Measurements from ENCODE around the gene SMOC1.

SMOC1 gene

GRCh38 chr14:69865701-69866365 lies 13.4 kb upstream of the SMOC1 start:
- no peak for DNase-seq (ENCODE audit: low read depth)

DNA sequence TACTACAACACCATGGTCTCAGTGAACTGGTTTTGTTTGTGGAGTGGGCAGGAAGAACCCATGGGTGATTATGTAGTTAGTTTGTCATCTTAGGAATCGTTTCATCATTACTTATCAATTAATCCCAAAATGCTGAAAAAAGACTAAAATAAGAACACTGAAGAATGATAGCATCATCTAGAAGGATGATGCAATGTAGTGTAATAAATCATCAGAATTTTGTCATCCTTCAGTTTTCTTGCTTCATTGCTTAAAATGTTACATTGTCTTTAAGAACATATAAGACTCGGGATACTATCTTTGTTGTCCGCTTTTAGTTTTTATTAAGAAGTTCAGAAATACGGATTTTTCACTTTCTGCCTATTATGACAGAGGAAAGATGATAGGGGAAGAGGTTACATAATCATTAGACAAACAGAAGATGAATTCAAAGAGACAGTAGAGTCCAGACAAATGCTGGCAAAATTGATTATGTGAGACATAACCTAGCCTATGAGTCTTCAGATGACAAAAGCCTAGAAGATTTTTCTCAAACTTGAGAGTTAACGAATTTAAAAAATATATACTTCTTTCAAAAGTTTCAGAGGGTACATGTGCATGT lies 10.8 kb upstream of the SMOC1 start:
- no peak for DNase-seq (ENCODE audit: low read depth)

DNA sequence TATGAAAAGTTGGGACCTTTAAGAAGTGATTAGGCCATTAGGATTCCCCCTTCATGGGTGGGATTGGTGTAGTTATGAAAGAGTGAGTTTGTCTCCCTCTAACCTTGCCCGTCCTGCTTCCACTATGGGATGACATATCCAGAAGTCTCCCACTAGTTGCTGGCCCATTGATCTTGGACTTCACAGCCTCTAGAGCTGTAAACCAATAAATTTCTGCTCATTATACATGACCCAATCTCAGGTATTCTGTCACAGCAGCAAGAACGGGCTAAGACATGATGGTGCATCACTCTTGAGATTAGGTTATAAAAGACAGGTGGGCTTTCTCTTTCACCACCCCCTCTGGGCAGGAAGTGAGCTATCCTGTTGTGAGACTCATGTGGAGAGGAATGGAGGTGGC lies 8.6 kb upstream of the SMOC1 start:
- DNase-seq (ENCODE audit: low read depth) = no peak

- DNase-seq (ENCODE audit: low read depth) = no peak
These were observed 5.1 kb upstream of the SMOC1 start for GRCh38 chr14:69873877-69874780.

GRCh38 chr14:69876221-69876847 lies 2.9 kb upstream of the SMOC1 start:
- no peak for DNase-seq (ENCODE audit: low read depth)

- no peak for DNase-seq (ENCODE audit: low read depth)
These were observed 2.3 kb upstream of the SMOC1 start for GRCh38 chr14:69876848-69877306.

- DNase-seq (ENCODE audit: low read depth) = no peak
These were observed 1.7 kb upstream of the SMOC1 start for GRCh38 chr14:69877492-69877891.

DNA sequence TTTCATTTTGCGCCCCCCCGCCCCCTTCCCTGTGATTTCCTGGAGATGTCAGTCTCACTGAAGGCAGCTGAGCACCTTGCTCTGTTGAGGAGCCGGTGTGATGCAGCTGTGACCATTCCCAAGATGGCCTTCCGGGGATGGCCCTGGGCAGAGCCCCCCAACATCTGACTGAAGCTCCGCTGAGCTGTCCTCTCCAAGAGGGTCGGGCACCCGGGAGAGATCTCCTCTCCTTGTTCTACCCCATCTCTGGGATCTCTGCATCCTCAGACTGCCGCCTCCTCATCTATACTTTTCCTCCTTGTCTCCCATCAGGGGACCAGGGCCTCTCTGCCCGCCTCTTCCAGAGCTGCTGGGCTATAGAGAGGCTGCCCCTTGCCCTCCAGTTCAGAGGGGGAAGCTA lies 965 bp upstream of the SMOC1 start:
- DNase-seq (ENCODE audit: low read depth) = no peak

DNA sequence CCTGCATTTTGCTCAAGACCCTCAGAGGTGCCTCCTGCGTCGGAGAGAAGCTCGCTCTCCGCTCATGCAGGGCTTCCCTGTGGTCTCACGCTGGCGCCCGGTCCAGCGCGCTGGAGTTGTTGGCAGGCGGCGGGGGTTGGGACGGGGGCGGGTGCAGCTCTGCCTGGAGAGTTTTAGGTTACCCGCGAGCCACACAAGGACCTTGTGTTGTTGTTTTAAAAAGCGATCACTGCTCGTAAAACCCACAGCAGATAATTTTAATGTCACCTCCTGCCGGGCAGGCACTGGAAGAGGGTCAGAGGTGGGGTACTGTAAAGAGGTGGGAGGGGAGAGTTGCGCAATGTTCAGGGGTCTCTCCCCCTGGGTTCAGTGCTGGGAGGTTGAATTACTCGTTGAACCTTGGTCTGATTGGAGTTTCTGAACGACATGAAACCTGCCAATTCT lies 850 bp downstream of the SMOC1 start:
- no peak for DNase-seq (ENCODE audit: low read depth)

GRCh38 chr14:69880893-69881292 lies 1.7 kb downstream of the SMOC1 start:
- no peak for DNase-seq (ENCODE audit: low read depth)

DNA sequence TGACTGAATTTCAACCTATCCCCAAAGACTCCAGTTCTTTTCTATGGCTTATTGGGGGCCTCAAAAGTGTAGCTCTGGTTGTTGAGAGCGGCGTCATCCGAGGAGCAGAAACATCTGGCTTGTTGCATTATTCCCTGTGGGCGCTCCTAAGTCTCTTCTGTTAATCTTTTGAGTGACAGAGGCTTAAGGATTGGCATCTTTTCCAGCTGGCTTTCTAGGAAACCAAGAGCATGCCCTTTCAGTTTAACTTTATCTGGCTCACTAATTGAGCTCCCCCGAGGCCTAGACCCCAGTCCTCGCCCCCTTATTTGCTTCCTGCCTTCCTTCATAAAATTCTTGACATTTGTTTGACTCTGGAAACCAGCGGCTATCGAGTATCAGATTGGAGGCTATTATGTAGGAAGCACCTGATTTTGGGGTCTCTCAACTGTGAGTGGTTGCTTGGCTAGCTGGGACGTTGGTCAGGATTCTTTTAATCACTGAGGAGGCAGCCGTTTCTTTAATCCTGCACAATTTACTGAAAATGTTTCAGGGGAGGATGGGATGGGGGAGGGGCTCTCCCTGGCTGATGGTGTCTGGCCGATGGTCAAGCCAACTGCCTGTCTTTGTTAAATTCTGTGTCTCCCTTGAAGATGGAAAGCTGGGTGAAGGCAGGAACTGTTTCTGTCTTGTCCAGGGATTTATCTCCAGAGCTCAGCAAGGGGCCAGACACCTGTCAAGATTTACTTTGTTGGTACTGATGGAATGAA lies 3.1 kb downstream of the SMOC1 start:
- DNase-seq (ENCODE audit: low read depth) = no peak

DNA sequence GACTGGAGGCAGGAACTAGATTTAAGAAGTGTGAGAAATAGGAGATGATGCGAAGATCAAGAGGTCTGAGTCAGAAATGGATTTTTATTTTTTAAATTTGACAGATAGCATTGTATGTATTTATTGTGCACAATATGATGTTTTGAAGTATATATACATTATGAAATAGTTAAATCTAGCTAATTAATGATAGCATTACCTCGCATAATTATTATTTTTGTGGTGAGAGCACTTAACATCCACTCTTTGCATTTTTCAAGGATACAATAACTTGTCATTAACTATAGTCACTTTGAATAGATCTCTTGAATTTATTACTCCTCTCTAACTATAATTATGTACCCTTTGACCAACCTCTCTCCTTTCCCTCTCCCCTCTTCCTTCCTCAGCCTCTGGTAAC lies 3.7 kb downstream of the SMOC1 start:
- DNase-seq (ENCODE audit: low read depth) = no peak

GRCh38 chr14:69886453-69887242 lies 7.4 kb downstream of the SMOC1 start:
- no peak for DNase-seq (ENCODE audit: low read depth)

DNA sequence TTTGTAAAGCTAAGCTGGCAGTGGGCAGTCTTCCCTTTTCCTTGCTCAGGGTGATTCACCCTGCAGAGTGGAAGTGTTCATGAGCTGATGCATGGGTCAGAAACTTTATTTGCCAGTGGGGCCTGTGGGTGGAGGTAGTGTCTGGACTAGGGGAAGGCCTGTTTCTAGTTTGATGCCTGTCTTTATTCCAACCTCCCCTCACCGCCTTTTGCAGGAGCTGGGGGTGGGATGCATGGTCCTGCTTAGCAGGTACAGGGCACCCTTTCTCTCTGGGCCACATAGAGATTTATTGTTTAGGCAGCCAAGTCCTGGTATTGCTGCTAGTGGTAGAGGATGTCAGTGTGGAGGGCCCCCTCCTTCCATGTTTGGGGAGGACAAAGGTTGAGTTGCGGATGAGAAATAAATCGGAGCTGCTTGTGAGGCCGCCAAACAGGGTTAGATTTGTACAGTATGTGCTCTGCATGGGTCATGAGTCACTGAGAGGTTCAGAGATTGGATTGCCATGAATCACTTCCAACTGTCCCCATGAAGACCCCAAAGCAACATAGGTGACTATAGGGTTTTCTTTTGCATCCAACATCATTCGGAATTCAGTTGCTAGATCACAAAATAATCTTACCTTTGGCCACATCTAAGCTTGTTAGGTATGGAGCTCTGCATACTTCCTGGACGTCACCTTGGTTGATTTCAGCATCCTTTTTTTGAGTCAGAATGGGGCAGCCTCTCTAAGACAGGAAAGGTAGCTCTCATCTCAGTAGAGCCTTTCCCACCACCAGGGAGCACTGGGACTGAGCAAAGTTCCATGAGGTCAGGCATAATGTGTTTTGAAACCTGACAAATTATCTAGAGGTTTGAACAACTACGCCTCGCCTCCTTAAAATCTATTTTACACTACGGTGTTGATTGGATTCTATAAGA lies 8.8 kb downstream of the SMOC1 start:
- no peak for DNase-seq (ENCODE audit: low read depth)

GRCh38 chr14:69891422-69891821 lies 12.2 kb downstream of the SMOC1 start:
- DNase-seq (ENCODE audit: low read depth) = no peak

- DNase-seq (ENCODE audit: low read depth) = no peak
These were observed 15.9 kb downstream of the SMOC1 start for GRCh38 chr14:69895109-69895508.

DNA sequence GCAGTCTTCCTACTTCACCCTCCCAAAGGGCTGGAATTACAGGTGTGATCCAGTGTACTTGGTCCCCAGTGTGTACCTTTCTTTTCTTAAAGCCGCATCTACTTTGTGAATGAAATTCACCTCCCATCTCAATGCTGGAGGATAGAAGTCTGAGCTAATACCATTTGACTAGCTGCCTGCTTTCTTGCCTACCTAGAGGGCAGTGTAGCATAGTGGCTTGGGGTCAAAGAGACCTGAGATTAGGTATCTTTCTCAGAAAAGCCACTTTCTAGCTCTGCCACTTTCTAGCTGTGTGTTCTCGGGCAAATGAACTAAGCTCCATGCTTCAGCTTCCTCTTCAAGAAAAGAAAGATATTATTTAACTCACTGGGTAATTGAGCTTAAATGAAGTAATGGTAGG lies 16.9 kb downstream of the SMOC1 start:
- no peak for DNase-seq (ENCODE audit: low read depth)

- DNase-seq (ENCODE audit: low read depth) = no peak
These were observed 17.8 kb downstream of the SMOC1 start for GRCh38 chr14:69896972-69897371.

DNA sequence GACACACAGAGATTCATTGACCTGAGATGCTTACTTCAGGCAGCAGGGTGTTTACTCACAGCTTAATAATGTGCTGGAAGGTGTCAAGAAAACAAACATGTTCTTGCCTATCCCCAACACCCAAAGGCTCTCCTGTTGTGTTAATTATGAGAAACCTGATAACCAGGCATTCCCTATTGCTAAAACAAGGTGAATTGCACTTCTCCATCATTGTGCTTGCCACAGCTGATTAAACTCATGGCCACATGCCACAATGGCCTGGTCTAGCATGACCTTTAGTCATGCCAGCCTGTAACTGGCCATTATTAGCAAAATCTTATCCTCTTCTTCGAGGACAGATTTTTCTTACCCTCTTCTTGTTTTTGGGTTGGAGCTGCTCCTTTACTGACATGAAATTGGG lies 21.4 kb downstream of the SMOC1 start:
- DNase-seq (ENCODE audit: low read depth) = no peak
